Vagina (tissue), 2 donors: Measurements from ENCODE around the gene MDFI. TPM values are rescaled to one million over a fixed set of nuclear protein-coding genes. Genes with fewer than 3 reads are reported as not detected.

Experiments
- DNase-seq, 2 donors: peaks; one replicate each; pipeline ENCODE4 v3.0.0-alpha.2; 2017; ENCODE audit errors: extremely low spot score in 2 of 2
- H3K27ac ChIP-seq: fragments of 200-600 bp; sonication (generic); one replicate; pipeline ENCODE4 v1.5.1; 2019
- H3K27me3 ChIP-seq: fragments of 200-600 bp; sonication (generic); one replicate; pipeline ENCODE4 v1.5.1; 2019
- H3K36me3 ChIP-seq, 2 donors: fragments of 200-600 bp; sonication (generic); one replicate each; pipeline ENCODE4 v1.5.1; 2017 to 2019
- H3K4me1 ChIP-seq: fragments of 200-600 bp; sonication (generic); one replicate; pipeline ENCODE4 v1.5.1; 2019
- H3K4me3 ChIP-seq, 2 donors: fragments of 200-600 bp; sonication (generic); 1 replicate in 1 of 2; 2 replicates in 1 of 2; pipeline ENCODE4 v1.5.1; 2016 to 2019
- H3K9me3 ChIP-seq: fragments of 200-600 bp; sonication (generic); one replicate; pipeline ENCODE4 v1.5.1; 2019
- CTCF ChIP-seq, 3 experiments: fragments of 450-650 bp in 2 of 3; fragments of 200-600 bp in 1 of 3; sonication (generic) in 1 of 3; IDR thresholded peaks; one replicate each; pipeline ENCODE4 v1.5.1; 2017 to 2019; ENCODE audit warnings: antibody characterized with exemption in 3 of 3, mild to moderate bottlenecking in 2 of 3, moderate library complexity in 2 of 3
- POLR2A ChIP-seq, 2 donors: fragments of 450-650 bp; IDR thresholded peaks; one replicate each; pipeline ENCODE4 v1.6.1; 2017; ENCODE audit warnings: antibody characterized with exemption in 2 of 2, mild to moderate bottlenecking in 2 of 2, moderate library complexity in 2 of 2
- POLR2AphosphoS5 ChIP-seq, 2 donors: sonication (generic); formaldehyde crosslinking; IDR thresholded peaks; one replicate each; pipeline ENCODE4 v1.9.0; 2017; ENCODE audit warnings: antibody characterized with exemption in 2 of 2, mild to moderate bottlenecking in 2 of 2, low read depth in 1 of 2; ENCODE audit not compliant: insufficient read depth in 1 of 2
- intact Hi-C: fragments of 100-400 bp; cut with DNase I; formaldehyde crosslinking; loops from one replicate; pipeline ENCODE4 v1.15.1; 2023
- total RNA-seq: library from RNA; depleted of rRNA; stranded (reverse); fragments of >200 nt; gene quantifications from one replicate; pipeline ENCODE4 v1.2.3, GENCODE V29; 2016

The MDFI gene
- total RNA-seq, 1 donor from 2014 or later, result 37.3 TPM

- no peak overlapping the region for H3K27ac ChIP-seq
- H3K27me3 ChIP-seq, result no peaks in the 10 kb centered on the region
- TF ChIP-seq POLR2AphosphoS5 (IDR thresholded peaks at IDR 0.05; ENCODE audit: insufficient read depth in 1 of 2, low read depth in 1 of 2) (no peak), CTCF (IDR thresholded peaks at IDR 0.05) (no peak), POLR2A (IDR thresholded peaks at IDR 0.05) (no peak)
- intact Hi-C loops, result no loop called here
- DNase-seq, result no peak
- H3K9me3 ChIP-seq, result no peaks in the 10 kb centered on the region
- H3K4me1 ChIP-seq, result no peaks in the 10 kb centered on the region
- no peak overlapping the region for H3K4me3 ChIP-seq
- no peaks in the 10 kb centered on the region for H3K36me3 ChIP-seq
Measured at GRCh38 chr6:41658636-41659035, 20.4 kb downstream of the MDFI start.

- Histone ChIP-seq H3K4me1 (no peaks in the 10 kb centered on the region), H3K36me3 (no peaks in the 10 kb centered on the region), H3K9me3 (no peaks in the 10 kb centered on the region), H3K27me3 (no peaks in the 10 kb centered on the region), H3K27ac (no peak overlapping the region), H3K4me3 (no peak overlapping the region)
- no peak for DNase-seq
- intact Hi-C loops, result no loop called here
- TF ChIP-seq CTCF (IDR thresholded peaks at IDR 0.05), result no peak
- TF ChIP-seq POLR2A (IDR thresholded peaks at IDR 0.05), result no peak
- TF ChIP-seq POLR2AphosphoS5 (IDR thresholded peaks at IDR 0.05; ENCODE audit: insufficient read depth in 1 of 2, low read depth in 1 of 2), result no peak
Measured at GRCh38 chr6:41659935-41660334, 21.7 kb downstream of the MDFI start.

- TF ChIP-seq POLR2A (IDR thresholded peaks at IDR 0.05), result no peak
- no peak for TF ChIP-seq CTCF (IDR thresholded peaks at IDR 0.05)
- no peak for TF ChIP-seq POLR2AphosphoS5 (IDR thresholded peaks at IDR 0.05; ENCODE audit: insufficient read depth in 1 of 2, low read depth in 1 of 2)
Measured at GRCh38 chr6:41663568-41663967, 25.3 kb downstream of the MDFI start.

DNA sequence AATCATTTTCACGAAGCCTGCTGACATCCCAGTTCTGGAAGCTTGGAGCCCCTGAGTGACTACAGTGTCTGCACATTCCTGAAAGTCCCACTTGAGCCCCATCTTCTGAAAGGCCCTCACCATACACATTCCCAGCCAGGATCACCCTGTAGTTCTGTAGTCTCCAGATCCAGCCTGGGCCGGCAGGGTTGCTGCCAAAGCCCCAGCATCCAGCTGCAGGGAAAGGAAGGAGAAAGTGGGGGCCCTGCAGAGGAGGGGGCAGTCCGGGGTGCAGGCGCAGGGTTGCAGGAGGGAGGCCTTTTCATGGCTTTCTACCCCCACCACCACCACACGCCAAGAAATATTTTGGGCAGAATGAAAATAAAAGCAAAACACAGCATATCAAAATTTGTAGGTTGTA lies 26.0 kb downstream of the MDFI start:
- intact Hi-C loops, result no loop called here
- no peak for TF ChIP-seq CTCF (IDR thresholded peaks at IDR 0.05)
- no peak for TF ChIP-seq POLR2A (IDR thresholded peaks at IDR 0.05)
- no peak for TF ChIP-seq POLR2AphosphoS5 (IDR thresholded peaks at IDR 0.05; ENCODE audit: insufficient read depth in 1 of 2, low read depth in 1 of 2)

More at GRCh38 chr6:41663568-41663967, 25.3 kb downstream of the MDFI start:
- H3K27ac ChIP-seq, result no peak overlapping the region
- intact Hi-C loops, result no loop called here
- no peaks in the 10 kb centered on the region for H3K9me3 ChIP-seq
- H3K4me1 ChIP-seq, result no peaks in the 10 kb centered on the region
- H3K4me3 ChIP-seq, result no peak overlapping the region
- no peak for DNase-seq
- H3K27me3 ChIP-seq, result no peaks in the 10 kb centered on the region
- no peaks in the 10 kb centered on the region for H3K36me3 ChIP-seq

GRCh38 chr6:41667195-41667594 lies 28.9 kb downstream of the MDFI start:
- no peak overlapping the region for H3K27ac ChIP-seq
- DNase-seq, result no peak
- no peaks in the 10 kb centered on the region for H3K4me1 ChIP-seq
- no peak overlapping the region for H3K4me3 ChIP-seq
- H3K27me3 ChIP-seq, result no peaks in the 10 kb centered on the region
- intact Hi-C loops, result no loop called here
- H3K36me3 ChIP-seq, result no peaks in the 10 kb centered on the region
- TF ChIP-seq CTCF (IDR thresholded peaks at IDR 0.05), result no peak
- TF ChIP-seq POLR2AphosphoS5 (IDR thresholded peaks at IDR 0.05; ENCODE audit: insufficient read depth in 1 of 2, low read depth in 1 of 2), result no peak
- TF ChIP-seq POLR2A (IDR thresholded peaks at IDR 0.05), result no peak
- H3K9me3 ChIP-seq, result no peaks in the 10 kb centered on the region

More for the DNA sequence above, 26.0 kb downstream of the MDFI start:
- Histone ChIP-seq H3K27me3 (no peaks in the 10 kb centered on the region), H3K4me1 (no peaks in the 10 kb centered on the region), H3K9me3 (no peaks in the 10 kb centered on the region), H3K27ac (no peak overlapping the region), H3K36me3 (no peaks in the 10 kb centered on the region), H3K4me3 (no peak overlapping the region)
- DNase-seq, result no peak
